GOT3 (cell line): Measurements from ENCODE around the gene UBALD2.
"Not testable (repeated sequence)": the region's sequence is repeated elsewhere in the genome, so short reads cannot be mapped to it uniquely, and the experiment has no call there.

Experiments
- DNase-seq: peaks from one replicate; lab custom pipeline; 2025; ENCODE audit warnings: mixed read lengths; lab: John Stamatoyannopoulos, UW

UBALD2 gene

GRCh38 chr17:76278268-76278908 is 13.2 kb downstream of the UBALD2 start:
- no peak for DNase-seq

GRCh38 chr17:76278952-76279741 is 14.0 kb downstream of the UBALD2 start:
- DNase-seq: peak; percentile 50

- no peak for DNase-seq
Observed at GRCh38 chr17:76279742-76280287, 14.7 kb downstream of the UBALD2 start.

DNA sequence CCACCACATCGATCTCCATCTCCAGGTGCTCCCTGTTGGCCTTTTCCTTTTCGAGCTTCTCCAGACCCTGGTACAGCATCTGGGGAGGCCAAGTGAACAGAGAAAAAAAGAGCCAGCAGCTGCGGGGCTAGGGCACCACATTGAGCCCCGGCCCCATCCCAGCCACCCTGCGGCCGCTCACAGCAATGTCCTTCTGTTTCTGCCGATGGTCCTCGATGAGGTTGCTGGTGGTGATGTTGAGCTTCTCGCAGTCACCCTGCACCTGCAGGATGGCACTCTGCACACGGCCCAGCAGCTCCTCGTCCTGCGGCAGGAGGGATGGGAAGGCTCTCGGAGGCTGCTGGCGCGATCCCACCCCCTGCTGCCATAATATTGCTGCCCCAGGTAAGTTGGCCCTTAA is 15.5 kb downstream of the UBALD2 start:
- no peak for DNase-seq

- DNase-seq: no peak
Observed at GRCh38 chr17:76281573-76282371, 16.6 kb downstream of the UBALD2 start.

- DNase-seq: no peak
Observed at GRCh38 chr17:76292567-76292966, 27.4 kb downstream of the UBALD2 start.

DNA sequence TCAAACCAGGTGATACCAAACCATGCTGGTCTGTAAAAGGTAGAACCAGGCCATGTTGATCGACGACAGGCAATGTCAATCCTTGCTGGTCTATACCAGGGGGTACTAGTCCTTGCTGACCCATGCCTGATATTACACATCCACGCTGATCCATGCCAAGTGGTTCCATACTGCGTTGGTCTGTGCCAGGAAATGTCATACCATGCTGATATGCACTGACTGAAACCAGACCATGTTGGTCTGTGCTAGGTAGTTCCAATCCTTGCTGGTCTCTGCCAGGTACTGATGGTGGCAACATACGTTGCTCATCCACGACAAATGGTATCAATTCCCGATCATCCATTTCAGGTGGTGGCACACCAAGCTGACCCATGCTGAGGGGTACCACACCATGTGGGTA is 28.0 kb downstream of the UBALD2 start:
- no peak for DNase-seq

DNA sequence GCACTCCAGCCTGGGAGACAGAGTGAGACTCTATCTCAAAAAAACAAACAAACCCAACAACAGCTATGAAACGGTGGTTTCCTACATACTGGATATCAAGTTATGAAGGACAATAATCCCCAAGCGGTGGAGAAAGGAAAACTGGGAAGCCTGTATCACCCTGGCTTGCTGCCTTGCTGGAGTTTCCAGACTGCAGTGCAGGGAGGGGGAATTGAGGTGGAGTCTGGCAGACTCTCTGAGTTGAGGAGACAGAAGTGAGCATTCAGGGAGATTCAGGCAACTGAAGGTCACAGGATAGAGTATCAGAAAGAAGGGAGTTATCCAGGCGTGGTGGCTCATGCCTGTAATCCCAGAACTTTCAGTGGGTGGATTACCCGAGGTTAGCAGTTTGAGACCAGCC is 31.0 kb downstream of the UBALD2 start:
- no peak for DNase-seq

GRCh38 chr17:76296889-76297288 is 31.7 kb downstream of the UBALD2 start:
- no peak for DNase-seq

DNA sequence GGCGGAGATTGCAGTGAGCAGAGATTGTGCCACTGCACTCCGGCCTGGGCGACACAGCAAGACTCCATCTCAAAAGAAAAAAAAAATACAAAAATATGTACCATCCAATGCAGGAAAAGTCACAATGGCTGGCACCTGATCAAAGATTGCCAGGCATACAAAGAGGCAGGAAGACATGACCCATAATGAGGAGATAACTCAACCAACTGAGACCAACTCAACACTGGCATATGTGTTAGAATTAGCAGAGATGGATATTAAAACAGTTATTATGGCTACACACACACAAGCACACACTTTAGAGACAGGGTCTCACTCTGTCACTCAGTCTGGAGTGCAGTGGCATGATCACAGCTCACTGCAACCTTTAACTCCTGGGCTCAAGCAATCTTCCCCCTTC is 32.3 kb downstream of the UBALD2 start:
- DNase-seq: no peak

GRCh38 chr17:76304226-76305134 is 39.3 kb downstream of the UBALD2 start:
- DNase-seq: no peak

DNA sequence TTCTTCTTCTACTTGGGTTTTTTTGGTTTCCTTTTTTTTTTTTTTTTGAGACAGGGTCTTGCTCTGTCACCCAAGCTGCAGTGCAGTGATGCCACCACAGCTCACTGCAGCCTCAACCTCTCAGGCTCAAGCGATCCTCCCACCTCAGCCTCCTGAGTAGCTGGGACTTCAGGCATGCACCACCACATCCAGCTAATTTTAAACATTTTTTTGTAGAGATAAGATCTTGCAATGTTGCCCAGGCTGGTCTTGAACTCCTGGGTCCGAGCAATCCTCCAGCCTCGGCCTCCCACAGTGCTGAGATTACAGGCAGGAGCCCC is 39.9 kb downstream of the UBALD2 start:
- not testable (repeated sequence) for DNase-seq

GRCh38 chr17:76307299-76307965 is 42.3 kb downstream of the UBALD2 start:
- DNase-seq: no peak

GRCh38 chr17:76307966-76308338 is 42.8 kb downstream of the UBALD2 start, which contains the start of gene QRICH2:
TSS of gene QRICH2 (minus strand) at chr17:76308276. CDS start at chr17:76307998, 278 bp downstream.
- no peak for DNase-seq

DNA sequence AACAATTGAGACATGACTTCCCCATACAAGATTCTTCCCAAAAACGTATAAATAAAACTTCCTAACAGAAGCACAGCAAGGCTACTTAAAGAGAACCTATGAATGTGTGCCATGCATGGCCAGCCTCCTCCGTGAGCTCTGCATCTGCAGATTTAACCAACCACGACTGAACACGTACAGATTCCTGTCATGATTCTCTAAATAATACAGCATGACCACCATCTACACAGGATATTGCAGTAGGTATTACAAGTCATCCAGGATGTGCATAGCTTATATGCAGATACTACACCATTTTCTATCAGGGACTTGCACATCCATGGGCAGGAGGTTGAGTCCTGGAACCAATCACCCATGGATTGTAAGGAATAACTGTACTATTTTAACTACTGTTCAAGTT is 44.3 kb downstream of the UBALD2 start:
- DNase-seq: no peak

GRCh38 chr17:76312735-76313134 is 47.6 kb downstream of the UBALD2 start:
- DNase-seq: no peak

DNA sequence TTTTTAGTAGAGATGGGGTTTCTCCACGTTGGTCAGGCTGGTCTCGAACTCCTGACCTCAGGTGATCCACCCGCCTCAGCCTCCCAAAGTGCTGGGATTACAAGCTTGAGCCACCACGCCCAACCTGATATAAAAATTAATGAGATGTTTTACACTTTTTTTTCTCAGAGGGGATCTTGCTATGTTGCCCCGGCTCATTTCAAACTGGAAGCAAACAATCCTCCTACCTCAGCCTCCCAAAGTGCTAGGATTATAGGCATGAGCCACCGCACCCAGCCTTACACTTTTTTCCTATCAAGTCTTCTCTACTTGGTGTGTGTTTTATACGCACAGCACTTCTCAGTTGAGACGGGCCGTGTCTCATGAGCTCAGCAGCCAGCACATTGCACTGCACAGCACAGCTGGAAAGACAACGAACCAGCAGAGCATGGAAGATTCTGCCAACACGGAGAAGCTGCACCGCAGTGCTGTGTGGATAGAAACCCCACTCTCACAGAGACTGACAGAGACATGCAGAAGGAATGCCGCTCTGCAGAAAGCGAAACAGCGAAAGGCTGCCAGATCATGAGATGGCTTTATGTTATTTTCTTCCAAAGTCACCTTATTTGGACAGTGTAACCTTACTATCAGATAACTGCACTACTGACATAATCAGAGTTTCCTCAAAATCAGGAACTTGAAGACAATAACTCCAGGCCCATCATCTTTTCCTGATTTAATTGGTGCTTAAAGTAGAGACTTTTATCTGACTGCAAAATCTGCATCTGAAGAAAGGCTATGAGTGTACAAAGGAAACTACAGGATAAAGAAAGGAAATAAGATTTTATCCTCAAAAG is 49.5 kb downstream of the UBALD2 start:
- DNase-seq: no peak

DNA sequence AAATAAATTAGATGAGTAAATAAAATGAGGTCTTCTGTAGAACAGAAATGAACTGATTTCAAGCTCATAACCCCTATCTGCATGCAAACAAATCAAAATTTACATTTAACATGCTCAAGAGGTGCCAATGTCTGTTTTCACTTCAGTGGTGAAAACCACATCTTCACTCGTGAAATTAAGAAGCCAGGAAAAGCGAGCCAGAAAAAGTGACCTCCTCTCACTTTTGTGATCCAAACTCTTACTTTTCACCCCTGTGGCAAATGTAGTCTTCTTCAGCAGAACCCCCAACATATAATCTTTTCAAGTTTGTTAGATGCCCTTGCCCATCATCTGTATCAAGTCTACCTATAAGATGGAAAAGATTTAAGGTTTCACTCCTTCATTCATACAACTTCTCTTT is 52.4 kb downstream of the UBALD2 start:
- no peak for DNase-seq

DNA sequence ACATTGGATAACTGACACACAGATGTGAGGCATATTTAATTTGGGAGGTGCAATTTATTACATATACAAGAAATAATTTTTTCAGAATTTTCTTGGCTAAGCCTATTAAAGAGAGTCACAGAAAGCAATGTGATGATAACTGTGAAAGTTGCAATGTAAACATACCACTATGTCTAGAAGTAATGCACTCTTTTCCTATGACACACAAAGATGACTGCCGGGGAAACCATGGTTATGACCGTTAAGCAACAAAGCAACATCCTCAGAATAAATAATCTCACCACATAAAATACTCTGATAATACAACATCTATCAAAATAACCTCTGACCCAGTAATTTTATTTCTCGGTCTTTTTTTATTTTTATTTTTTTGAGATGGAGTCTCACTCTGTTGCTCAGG is 53.4 kb downstream of the UBALD2 start:
- no peak for DNase-seq
